Transverse colon (tissue), 4 donors: Measurements from ENCODE around the gene DDB1.

Experiments
- POLR2AphosphoS5 ChIP-seq, 3 donors: sonication (generic); formaldehyde crosslinking; IDR thresholded peaks; one replicate each; pipeline ENCODE4 v1.6.1; 2016; ENCODE audit warnings: antibody characterized with exemption in 3 of 3
- TF ChIP-seq, protein P1 (sequence below), 5 experiments: fragments of 200-600 bp in 3 of 5; fragments of 450-650 bp in 2 of 5; sonication (generic) in 3 of 5; IDR thresholded peaks; 1 replicate in 2 of 5; 2 replicates in 3 of 5; pipeline ENCODE4 v1.5.1; 2016 to 2017; ENCODE audit warnings: antibody characterized with exemption in 5 of 5, inconsistent platforms in 3 of 5, mild to moderate bottlenecking in 2 of 5, moderate library complexity in 1 of 5

- no peak for TF ChIP-seq POLR2AphosphoS5 (IDR thresholded peaks at IDR 0.05)
- TF ChIP-seq, protein P1, sequence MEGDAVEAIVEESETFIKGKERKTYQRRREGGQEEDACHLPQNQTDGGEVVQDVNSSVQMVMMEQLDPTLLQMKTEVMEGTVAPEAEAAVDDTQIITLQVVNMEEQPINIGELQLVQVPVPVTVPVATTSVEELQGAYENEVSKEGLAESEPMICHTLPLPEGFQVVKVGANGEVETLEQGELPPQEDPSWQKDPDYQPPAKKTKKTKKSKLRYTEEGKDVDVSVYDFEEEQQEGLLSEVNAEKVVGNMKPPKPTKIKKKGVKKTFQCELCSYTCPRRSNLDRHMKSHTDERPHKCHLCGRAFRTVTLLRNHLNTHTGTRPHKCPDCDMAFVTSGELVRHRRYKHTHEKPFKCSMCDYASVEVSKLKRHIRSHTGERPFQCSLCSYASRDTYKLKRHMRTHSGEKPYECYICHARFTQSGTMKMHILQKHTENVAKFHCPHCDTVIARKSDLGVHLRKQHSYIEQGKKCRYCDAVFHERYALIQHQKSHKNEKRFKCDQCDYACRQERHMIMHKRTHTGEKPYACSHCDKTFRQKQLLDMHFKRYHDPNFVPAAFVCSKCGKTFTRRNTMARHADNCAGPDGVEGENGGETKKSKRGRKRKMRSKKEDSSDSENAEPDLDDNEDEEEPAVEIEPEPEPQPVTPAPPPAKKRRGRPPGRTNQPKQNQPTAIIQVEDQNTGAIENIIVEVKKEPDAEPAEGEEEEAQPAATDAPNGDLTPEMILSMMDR (IDR thresholded peaks at IDR 0.05), result no peak
Measured at GRCh38 chr11:61327669-61328071, 5.2 kb downstream of the DDB1 start.
